Activated naive CD8-positive, alpha-beta T cell treated with anti-CD3 and anti-CD28 coated beads, Interleukin-2, amount 50 U/mL, for 24 hours (primary cell): ENCODE measurements around the gene ARHGAP24.
"Not testable (repeated sequence)": the region's sequence is repeated elsewhere in the genome, so short reads cannot be mapped to it uniquely, and the experiment has no call there.

Experiments used
- ATAC-seq: fragments of 150-1000 bp; cut with Tn5 transposase; one replicate; pipeline ENCODE4 v1.10.0; 2021
- DNase-seq: peaks from one replicate; pipeline ENCODE4 v3.0.0; 2021
- H3K27ac Mint-ChIP-seq: one replicate; pipeline ENCODE4 v1.8.0; 2021; ENCODE audit warnings: mild to moderate bottlenecking, mixed read lengths
- H3K27me3 Mint-ChIP-seq: one replicate; pipeline ENCODE4 v1.8.0; 2021; ENCODE audit warnings: mixed read lengths
- H3K36me3 Mint-ChIP-seq: one replicate; pipeline ENCODE4 v1.8.0; 2021; ENCODE audit warnings: low read depth, mixed read lengths
- H3K4me1 Mint-ChIP-seq: one replicate; pipeline ENCODE4 v1.8.0; 2021; ENCODE audit warnings: mixed read lengths
- H3K4me3 Mint-ChIP-seq: one replicate; pipeline ENCODE4 v1.8.0; 2021; ENCODE audit warnings: mild to moderate bottlenecking, moderate library complexity, mixed read lengths
- H3K9me3 Mint-ChIP-seq: one replicate; pipeline ENCODE4 v1.8.0; 2021; ENCODE audit warnings: mixed read lengths

Gene ARHGAP24

GRCh38 chr4:85496933-85497332, 22.0 kb downstream of the ARHGAP24 start:
- DNase-seq (no peak), ATAC-seq (no peak)
- no peaks in the 10 kb centered on the region for H3K36me3 Mint-ChIP-seq
- H3K27ac Mint-ChIP-seq: no peak overlapping the region
- H3K9me3 Mint-ChIP-seq: peaks cover 12% of the 10 kb centered on the region
- no peaks in the 10 kb centered on the region for H3K4me1 Mint-ChIP-seq
- H3K27me3 Mint-ChIP-seq: no peaks in the 10 kb centered on the region
- no peak overlapping the region for H3K4me3 Mint-ChIP-seq

- Mint-ChIP-seq H3K27me3 (no peaks in the 10 kb centered on the region), H3K4me1 (no peaks in the 10 kb centered on the region), H3K4me3 (no peak overlapping the region), H3K9me3 (peaks cover 12% of the 10 kb centered on the region), H3K27ac (no peak overlapping the region), H3K36me3 (no peaks in the 10 kb centered on the region)
- DNase-seq (no peak), ATAC-seq (no peak)
Observed at GRCh38 chr4:85498068-85498733, 23.3 kb downstream of the ARHGAP24 start.

GRCh38 chr4:85499573-85499972, 24.6 kb downstream of the ARHGAP24 start:
- ATAC-seq: no peak
- peaks cover 2% of the 10 kb centered on the region for H3K36me3 Mint-ChIP-seq
- no peaks in the 10 kb centered on the region for H3K27me3 Mint-ChIP-seq
- H3K4me1 Mint-ChIP-seq: no peaks in the 10 kb centered on the region
- H3K4me3 Mint-ChIP-seq: no peak overlapping the region
- H3K27ac Mint-ChIP-seq: no peak overlapping the region
- peaks cover 17% of the 10 kb centered on the region for H3K9me3 Mint-ChIP-seq
- no peak for DNase-seq

- DNase-seq (no peak), ATAC-seq (no peak)
- Mint-ChIP-seq H3K36me3 (peaks cover 2% of the 10 kb centered on the region), H3K4me1 (no peaks in the 10 kb centered on the region), H3K27ac (no peak overlapping the region), H3K27me3 (no peaks in the 10 kb centered on the region), H3K9me3 (peaks cover 13% of the 10 kb centered on the region), H3K4me3 (no peak overlapping the region)
Observed at GRCh38 chr4:85500110-85500867, 25.3 kb downstream of the ARHGAP24 start.

- not testable (repeated sequence) for H3K27ac Mint-ChIP-seq, DNase-seq, ATAC-seq, H3K36me3 Mint-ChIP-seq, H3K4me3 Mint-ChIP-seq, H3K27me3 Mint-ChIP-seq, H3K9me3 Mint-ChIP-seq, H3K4me1 Mint-ChIP-seq
Observed at GRCh38 chr4:85501145-85501544, 26.2 kb downstream of the ARHGAP24 start.

GRCh38 chr4:85508654-85509053, 33.7 kb downstream of the ARHGAP24 start:
- no peak for ATAC-seq
- Mint-ChIP-seq H3K36me3 (peaks cover 2% of the 10 kb centered on the region), H3K9me3 (peaks cover 6% of the 10 kb centered on the region)

GRCh38 chr4:85509882-85510631, 35.1 kb downstream of the ARHGAP24 start:
- no peak overlapping the region for H3K27ac Mint-ChIP-seq
- no peaks in the 10 kb centered on the region for H3K36me3 Mint-ChIP-seq
- no peaks in the 10 kb centered on the region for H3K27me3 Mint-ChIP-seq
- no peak for ATAC-seq
- no peak for DNase-seq
- H3K4me3 Mint-ChIP-seq: no peak overlapping the region
- H3K4me1 Mint-ChIP-seq: no peaks in the 10 kb centered on the region
- H3K9me3 Mint-ChIP-seq: peaks cover 4% of the 10 kb centered on the region

More at GRCh38 chr4:85508654-85509053, 33.7 kb downstream of the ARHGAP24 start:
- no peak for DNase-seq
- Mint-ChIP-seq H3K27ac (no peak overlapping the region), H3K27me3 (no peaks in the 10 kb centered on the region), H3K4me3 (no peak overlapping the region), H3K4me1 (no peaks in the 10 kb centered on the region)

- Mint-ChIP-seq H3K4me1 (no peaks in the 10 kb centered on the region), H3K9me3 (peaks cover 4% of the 10 kb centered on the region), H3K27me3 (no peaks in the 10 kb centered on the region), H3K4me3 (no peak overlapping the region), H3K27ac (no peak overlapping the region), H3K36me3 (no peaks in the 10 kb centered on the region)
- DNase-seq (no peak), ATAC-seq (no peak)
Observed at GRCh38 chr4:85510632-85510984, 35.7 kb downstream of the ARHGAP24 start.

- Mint-ChIP-seq H3K36me3 (no peaks in the 10 kb centered on the region), H3K4me1 (no peaks in the 10 kb centered on the region), H3K27ac (no peak overlapping the region), H3K9me3 (peaks cover 4% of the 10 kb centered on the region), H3K4me3 (no peak overlapping the region), H3K27me3 (no peaks in the 10 kb centered on the region)
- no peak for ATAC-seq
- DNase-seq: no peak
Observed at GRCh38 chr4:85512446-85513205, 37.7 kb downstream of the ARHGAP24 start.

GRCh38 chr4:85514117-85514516, 39.2 kb downstream of the ARHGAP24 start:
- H3K36me3 Mint-ChIP-seq: no peaks in the 10 kb centered on the region

GRCh38 chr4:85514783-85515182, 39.8 kb downstream of the ARHGAP24 start:
- Mint-ChIP-seq H3K4me1 (no peaks in the 10 kb centered on the region), H3K36me3 (no peaks in the 10 kb centered on the region), H3K27ac (no peak overlapping the region), H3K27me3 (no peaks in the 10 kb centered on the region), H3K4me3 (no peak overlapping the region), H3K9me3 (peaks cover 12% of the 10 kb centered on the region)
- DNase-seq (no peak), ATAC-seq (no peak)

More at GRCh38 chr4:85514117-85514516, 39.2 kb downstream of the ARHGAP24 start:
- Mint-ChIP-seq H3K4me3 (no peak overlapping the region), H3K27me3 (no peaks in the 10 kb centered on the region), H3K4me1 (no peaks in the 10 kb centered on the region), H3K9me3 (peaks cover 12% of the 10 kb centered on the region), H3K27ac (no peak overlapping the region)
- DNase-seq (no peak), ATAC-seq (no peak)

GRCh38 chr4:85515701-85516100, 40.8 kb downstream of the ARHGAP24 start:
- H3K9me3 Mint-ChIP-seq: peaks cover 17% of the 10 kb centered on the region
- peaks cover 3% of the 10 kb centered on the region for H3K4me1 Mint-ChIP-seq
- ATAC-seq (no peak), DNase-seq (no peak)
- no peak overlapping the region for H3K4me3 Mint-ChIP-seq
- no peaks in the 10 kb centered on the region for H3K27me3 Mint-ChIP-seq
- H3K36me3 Mint-ChIP-seq: no peaks in the 10 kb centered on the region
- H3K27ac Mint-ChIP-seq: no peak overlapping the region

GRCh38 chr4:85518526-85518925, 43.6 kb downstream of the ARHGAP24 start:
- H3K27me3 Mint-ChIP-seq, DNase-seq, H3K27ac Mint-ChIP-seq, H3K4me1 Mint-ChIP-seq, H3K36me3 Mint-ChIP-seq, H3K4me3 Mint-ChIP-seq, ATAC-seq: not testable (repeated sequence)
- peaks cover 18% of the 10 kb centered on the region for H3K9me3 Mint-ChIP-seq
